K562 (cell line): ENCODE results near the gene OPRL1. TPM values are rescaled to one million over a fixed set of nuclear protein-coding genes. Genes with fewer than 3 reads are reported as not detected.

Experiments used
- BDP1 ChIP-seq: IDR thresholded peaks from 3 replicates; pipeline ENCODE4 v1.6.1; 2011; ENCODE audit not compliant: insufficient read length, insufficient read depth
- CREBBP ChIP-seq: IDR thresholded peaks from one replicate; pipeline ENCODE4 v1.6.1; 2012; ENCODE audit warnings: low read depth, mild to moderate bottlenecking, control low read depth, inconsistent platforms, low read length
- E2F3 ChIP-seq: fragments of 250-450 bp; sonication (Bioruptor Pico); IDR thresholded peaks from 2 replicates; pipeline ENCODE4 v1.4.0; 2020; ENCODE audit warnings: mild to moderate bottlenecking
- ELK1 ChIP-seq: sonication (generic); formaldehyde crosslinking; IDR thresholded peaks from 2 replicates; pipeline ENCODE4 v1.8.1; 2022; ENCODE audit warnings: missing genetic modification reagents
- IRF2 ChIP-seq: sonication (generic); formaldehyde crosslinking; IDR thresholded peaks from 2 replicates; pipeline ENCODE4 v1.8.1; 2022; ENCODE audit warnings: mild to moderate bottlenecking, missing genetic modification reagents
- L3MBTL2 ChIP-seq: fragments of 450-650 bp; IDR thresholded peaks from 2 replicates; pipeline ENCODE4 v1.6.1; 2016; ENCODE audit warnings: mild to moderate bottlenecking, moderate library complexity
- NBN ChIP-seq: fragments of 450-650 bp; IDR thresholded peaks from 2 replicates; pipeline ENCODE4 v1.6.1; 2016; ENCODE audit warnings: low read depth, mild to moderate bottlenecking
- NFIX ChIP-seq: fragments of 250-450 bp; sonication (Bioruptor Pico); IDR thresholded peaks from 2 replicates; pipeline ENCODE4 v1.4.0; 2020; ENCODE audit warnings: low read depth, mild to moderate bottlenecking, moderate library complexity
- RBM34 ChIP-seq: fragments of 200-400 bp; formaldehyde crosslinking; IDR thresholded peaks from 2 replicates; pipeline ENCODE4 v1.6.1; 2018; ENCODE audit warnings: low read length, borderline replicate concordance; ENCODE audit not compliant: insufficient read depth
- RNF2 ChIP-seq: sonication (generic); IDR thresholded peaks from 2 replicates; pipeline ENCODE4 v1.6.1; 2016
- SMAD1 ChIP-seq: fragments of 150-350 bp; IDR thresholded peaks from 2 replicates; pipeline ENCODE4 v1.6.1; 2014; ENCODE audit warnings: low read length, low read depth; ENCODE audit not compliant: partially characterized antibody
- SP1 ChIP-seq: sonication (generic); formaldehyde crosslinking; IDR thresholded peaks from 2 replicates; pipeline ENCODE4 v1.8.1; 2022; ENCODE audit warnings: mild to moderate bottlenecking, missing genetic modification reagents
- ZFPM2 ChIP-seq: fragments of 250-450 bp; sonication (Bioruptor Pico); IDR thresholded peaks from 2 replicates; pipeline ENCODE4 v1.5.1; 2022; ENCODE audit warnings: mild to moderate bottlenecking
- ZNF75A ChIP-seq: fragments of 450-650 bp; formaldehyde crosslinking; IDR thresholded peaks from 2 replicates; pipeline ENCODE4 v1.4.0; 2020; ENCODE audit warnings: mild to moderate bottlenecking
- polyA plus RNA-seq, 8 experiments: library from polyadenylated mRNA; depleted of rRNA in 4 of 8; stranded (reverse) in 5 of 8; unstranded in 3 of 8; fragments of >200 nt; fragmentation: Nextera tagmentation in 2 of 8; fragmentation: Illumina TruSeq in 1 of 8; extraction: Ambion mirVana in 2 of 8; extraction: Trizol in 1 of 8; gene quantifications; 2 replicates each; pipeline versions ENCODE4 v1.2.1 to v1.2.3, GENCODE V29; 2011 to 2014; ENCODE audit warnings: inconsistent platforms in 1 of 8, missing spikeins in 1 of 8
- total RNA-seq, 7 experiments: library from RNA; depleted of rRNA in 6 of 7; stranded (reverse); fragments of >200 nt in 6 of 7; fragmentation: Illumina TruSeq in 2 of 7; extraction: Trizol in 2 of 7; gene quantifications; 2 replicates each; pipeline versions ENCODE4 v1.2.1 to v1.2.3, GENCODE V29; 2011 to 2021; ENCODE audit warnings: low replicate concordance in 1 of 7
- TF ChIP-seq, protein P1 (sequence below): fragments of 250-450 bp; sonication (Bioruptor Pico); IDR thresholded peaks from 2 replicates; pipeline ENCODE4 v1.6.1; 2021; ENCODE audit warnings: mild to moderate bottlenecking
- TF ChIP-seq, protein P2 (sequence below), 2 experiments: fragments of 450-650 bp; IDR thresholded peaks; 2 replicates each; pipeline ENCODE4 v1.6.1; 2016; ENCODE audit warnings: mild to moderate bottlenecking in 2 of 2, borderline replicate concordance in 1 of 2, low read depth in 1 of 2, moderate library complexity in 1 of 2
- TF ChIP-seq, protein P3 (sequence below): sonication (generic); formaldehyde crosslinking; IDR thresholded peaks from 2 replicates; pipeline ENCODE4 v1.9.0; 2022; ENCODE audit warnings: mild to moderate bottlenecking, missing genetic modification reagents

Gene OPRL1
- total and polyA plus RNA-seq, 9 of the 15 experiments (the other 6 are each of a cell fraction or from before 2014, with no cell fraction given), result 0.06 to 0.33 (median 0.11) TPM; not detected in 2

DNA sequence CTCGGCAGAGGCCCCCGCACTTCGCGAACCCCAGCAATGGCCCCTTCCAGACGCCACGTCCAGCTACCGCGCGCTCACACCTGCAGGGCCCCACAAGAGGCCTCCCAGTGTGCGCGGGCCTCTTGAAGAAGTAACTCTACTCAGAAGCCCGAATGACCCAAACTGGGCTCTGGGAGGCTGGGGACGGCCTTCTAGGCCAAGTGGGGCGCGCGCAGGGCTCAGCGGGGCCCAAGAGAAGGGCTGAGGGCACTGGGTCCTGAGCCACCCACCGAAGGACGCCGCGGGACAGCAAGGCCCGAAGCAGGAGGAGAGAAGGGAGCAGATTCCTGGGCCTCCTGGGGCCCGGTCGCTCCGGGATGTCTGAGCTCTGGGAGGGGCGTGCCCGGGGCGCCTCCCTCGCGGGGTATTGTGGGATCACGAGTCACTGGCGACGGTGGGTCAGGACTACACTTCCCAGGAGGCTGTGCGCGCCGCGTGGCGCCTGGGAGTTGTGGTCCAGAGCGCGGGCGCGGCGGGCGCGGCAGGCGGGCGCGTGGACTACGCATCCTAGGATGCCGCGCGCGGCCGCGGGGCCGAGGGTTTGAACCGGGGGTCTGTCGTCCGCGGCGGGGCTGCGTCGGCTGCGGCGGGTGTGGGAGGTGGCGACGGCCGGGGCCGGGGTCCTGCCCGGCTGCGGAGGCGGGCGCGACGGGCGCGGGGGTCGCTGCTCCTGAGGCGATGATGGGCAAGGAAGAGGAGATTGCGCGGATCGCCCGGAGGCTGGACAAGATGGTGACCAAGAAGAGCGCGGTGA, 17.1 kb upstream of the OPRL1 start, which contains the start of gene TCEA2 (continued):
- TF ChIP-seq, protein P1, sequence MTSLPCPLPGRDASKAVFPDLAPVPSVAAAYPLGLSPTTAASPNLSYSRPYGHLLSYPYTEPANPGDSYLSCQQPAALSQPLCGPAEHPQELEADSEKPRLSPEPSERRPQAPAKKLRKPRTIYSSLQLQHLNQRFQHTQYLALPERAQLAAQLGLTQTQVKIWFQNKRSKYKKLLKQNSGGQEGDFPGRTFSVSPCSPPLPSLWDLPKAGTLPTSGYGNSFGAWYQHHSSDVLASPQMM (CRISPR knock-in tag), result no peak
- TF ChIP-seq CREBBP (no peak), RNF2 (peak; percentile 83), NBN (no peak), IRF2 (CRISPR knock-in tag) (no peak), L3MBTL2 (peak; percentile 86; the same call in 1 of the 2 replicates), ZNF75A (peak; percentile 32; the same call in 1 of the 2 replicates), ZFPM2 (CRISPR knock-in tag) (no peak), E2F3 (peak; percentile 88), BDP1 (no peak), ELK1 (no peak), SP1 (CRISPR knock-in tag) (peak; percentile 87), SMAD1 (no peak), NFIX (no peak), RBM34 (no peak)
- TF ChIP-seq, protein P2, sequence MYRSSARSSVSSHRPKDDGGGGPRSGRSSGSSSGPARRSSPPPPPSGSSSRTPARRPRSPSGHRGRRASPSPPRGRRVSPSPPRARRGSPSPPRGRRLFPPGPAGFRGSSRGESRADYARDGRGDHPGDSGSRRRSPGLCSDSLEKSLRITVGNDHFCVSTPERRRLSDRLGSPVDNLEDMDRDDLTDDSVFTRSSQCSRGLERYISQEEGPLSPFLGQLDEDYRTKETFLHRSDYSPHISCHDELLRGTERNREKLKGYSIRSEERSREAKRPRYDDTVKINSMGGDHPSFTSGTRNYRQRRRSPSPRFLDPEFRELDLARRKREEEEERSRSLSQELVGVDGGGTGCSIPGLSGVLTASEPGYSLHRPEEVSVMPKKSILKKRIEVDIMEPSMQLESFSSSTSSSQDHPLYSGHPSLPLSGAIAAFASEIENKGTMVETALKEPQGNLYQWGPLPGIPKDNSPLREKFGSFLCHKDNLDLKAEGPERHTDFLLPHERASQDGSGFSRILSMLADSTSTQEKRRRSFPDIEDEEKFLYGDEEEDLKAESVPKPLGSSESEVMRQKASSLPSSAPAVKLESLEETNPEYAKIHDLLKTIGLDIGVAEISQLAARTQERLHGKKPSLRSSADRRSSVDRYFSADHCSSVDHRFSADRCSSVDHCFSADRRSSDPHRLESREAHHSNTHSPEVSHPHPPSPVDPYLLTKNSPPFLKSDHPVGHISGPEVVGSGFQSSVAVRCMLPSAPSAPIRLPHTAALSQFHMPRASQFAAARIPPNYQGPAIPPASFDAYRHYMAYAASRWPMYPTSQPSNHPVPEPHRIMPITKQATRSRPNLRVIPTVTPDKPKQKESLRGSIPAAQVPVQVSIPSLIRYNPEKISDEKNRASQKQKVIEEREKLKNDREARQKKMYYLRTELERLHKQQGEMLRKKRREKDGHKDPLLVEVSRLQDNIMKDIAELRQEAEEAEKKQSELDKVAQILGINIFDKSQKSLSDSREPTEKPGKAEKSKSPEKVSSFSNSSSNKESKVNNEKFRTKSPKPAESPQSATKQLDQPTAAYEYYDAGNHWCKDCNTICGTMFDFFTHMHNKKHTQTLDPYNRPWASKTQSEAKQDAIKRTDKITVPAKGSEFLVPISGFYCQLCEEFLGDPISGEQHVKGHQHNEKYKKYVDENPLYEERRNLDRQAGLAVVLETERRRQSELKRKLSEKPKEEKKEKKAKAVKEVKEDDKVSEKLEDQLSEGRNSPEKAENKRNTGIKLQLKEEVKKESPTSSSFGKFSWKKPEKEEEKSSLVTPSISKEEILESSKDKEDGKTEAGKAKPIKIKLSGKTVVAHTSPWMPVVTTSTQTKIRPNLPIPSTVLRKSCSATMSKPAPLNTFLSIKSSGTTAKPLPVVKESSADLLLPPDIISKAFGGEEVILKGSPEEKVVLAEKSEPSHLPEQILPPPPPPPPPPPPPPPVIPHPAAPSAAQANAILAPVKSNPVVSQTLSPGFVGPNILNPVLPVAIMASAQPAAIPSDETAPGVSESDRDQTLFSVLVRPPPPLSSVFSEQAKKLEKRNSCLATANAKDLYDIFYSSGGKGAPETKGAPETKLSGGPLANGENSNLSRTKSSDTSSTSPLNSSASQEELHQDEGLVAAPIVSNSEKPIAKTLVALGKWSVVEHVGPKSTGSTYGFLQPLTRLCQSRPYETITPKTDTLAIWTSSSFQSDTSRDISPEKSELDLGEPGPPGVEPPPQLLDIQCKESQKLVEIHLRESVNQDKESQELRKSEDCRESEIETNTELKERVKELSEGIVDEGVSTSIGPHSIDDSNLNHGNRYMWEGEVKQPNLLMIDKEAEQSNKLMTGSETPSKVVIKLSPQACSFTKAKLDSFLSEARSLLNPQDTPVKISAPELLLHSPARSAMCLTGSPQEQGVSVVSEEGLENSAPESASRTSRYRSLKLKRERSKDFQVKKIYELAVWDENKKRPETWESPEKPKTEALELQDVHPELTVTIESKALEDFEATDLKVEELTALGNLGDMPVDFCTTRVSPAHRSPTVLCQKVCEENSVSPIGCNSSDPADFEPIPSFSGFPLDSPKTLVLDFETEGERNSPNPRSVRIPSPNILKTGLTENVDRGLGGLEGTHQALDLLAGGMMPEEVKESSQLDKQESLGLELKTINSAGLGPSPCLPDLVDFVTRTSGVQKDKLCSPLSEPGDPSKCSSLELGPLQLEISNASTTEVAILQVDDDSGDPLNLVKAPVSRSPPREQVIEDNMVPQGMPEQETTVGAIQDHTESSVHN (IDR thresholded peaks at IDR 0.05; ENCODE audit: borderline replicate concordance in 1 of 2, low read depth in 1 of 2), result no peak
- TF ChIP-seq, protein P3, sequence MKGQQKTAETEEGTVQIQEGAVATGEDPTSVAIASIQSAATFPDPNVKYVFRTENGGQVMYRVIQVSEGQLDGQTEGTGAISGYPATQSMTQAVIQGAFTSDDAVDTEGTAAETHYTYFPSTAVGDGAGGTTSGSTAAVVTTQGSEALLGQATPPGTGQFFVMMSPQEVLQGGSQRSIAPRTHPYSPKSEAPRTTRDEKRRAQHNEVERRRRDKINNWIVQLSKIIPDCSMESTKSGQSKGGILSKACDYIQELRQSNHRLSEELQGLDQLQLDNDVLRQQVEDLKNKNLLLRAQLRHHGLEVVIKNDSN (CRISPR knock-in tag), result peak; percentile 66
